ENCODE data around the gene STK24. TPM values are rescaled to one million over a fixed set of nuclear protein-coding genes. Genes with fewer than 3 reads are reported as not detected.

Gene STK24
- polyA plus RNA-seq, 1 of the 3 experiments (the other 2 are of a cell fraction), result 30.5 TPM

GRCh38 chr13:98500963-98501421, 75.9 kb downstream of the STK24 start:
- Histone ChIP-seq H3K4me2 (no peak overlapping the region), H3K9ac (no peak overlapping the region), H3K79me2 (ENCODE audit: insufficient read depth) (peaks cover 59% of the 10 kb centered on the region), H3K9me2 (no peaks in the 10 kb centered on the region), H3K4me1 (ENCODE audit: control insufficient read depth in 1 of 2, insufficient read depth in 2 of 2, low read depth in 1 of 2, low read length in 1 of 2) (peaks cover 0 to 26% of the 10 kb centered on the region in 2 experiments; a peak in 3 of 4 replicates), H3K9me3 (no peaks in the 10 kb centered on the region), H3K36me3 (replicated peaks in 1 of 2; ENCODE audit: control insufficient read depth in 1 of 2, insufficient read depth in 2 of 2, low read length in 1 of 2) (peaks cover 2 to 5% of the 10 kb centered on the region in 2 experiments), H4K20me1 (ENCODE audit: insufficient read depth) (peaks cover 7% of the 10 kb centered on the region), H3K27ac (ENCODE audit: low read depth in 2 of 2, low read length in 1 of 2) (no peak overlapping the region), H3K27me3 (ENCODE audit: insufficient read depth) (no peaks in the 10 kb centered on the region), H3F3A (replicated peaks; ENCODE audit: insufficient read depth) (no peaks in the 10 kb centered on the region), H3K4me3 (ENCODE audit: low read depth in 2 of 2, low read length in 1 of 2) (no peak overlapping the region), H2AFZ (ENCODE audit: low read depth) (no peak overlapping the region)
- DNase-seq, result no peak
- CTCF ChIA-PET, result no interaction called here
- POLR2A ChIA-PET, result no interaction called here
- no peak for TF ChIP-seq JUND (IDR thresholded peaks at IDR 0.05)
- no peak for TF ChIP-seq MAX (IDR thresholded peaks at IDR 0.05; ENCODE audit: low read depth)
- TF ChIP-seq TEAD4 (IDR thresholded peaks at IDR 0.05; ENCODE audit: borderline replicate concordance, insufficient read depth), result no peak
- no peak for TF ChIP-seq USF2 (IDR thresholded peaks at IDR 0.05; ENCODE audit: borderline replicate concordance, low read depth, low read length)
- TF ChIP-seq GATA2 (CRISPR knock-in tag; IDR thresholded peaks at IDR 0.05), result no peak
- TF ChIP-seq EZH2phosphoT487 (IDR thresholded peaks at IDR 0.05; ENCODE audit: borderline replicate concordance, low read depth), result no peak
- TF ChIP-seq RXRA (IDR thresholded peaks at IDR 0.05; ENCODE audit: borderline replicate concordance, low read depth), result no peak
- WGBS (ENCODE audit: low lambda C conversion rate), result 95% methylated on average over 7 of the region's 10 CpGs

GRCh38 chr13:98496966-98497365, 79.9 kb downstream of the STK24 start:
- POLR2A ChIA-PET, result no interaction called here
- peaks cover 17% of the 10 kb centered on the region for H4K20me1 ChIP-seq (ENCODE audit: insufficient read depth)
- H3K27ac ChIP-seq (ENCODE audit: low read depth in 2 of 2, low read length in 1 of 2), result no peak overlapping the region; a peak in 1 of 4 replicates
- CTCF ChIA-PET, result interaction anchor here (0.6 to 1.6 kb wide), 4 partner anchors 8 to 124 kb away, joined by 3 read pairs; no protein-coding TSS in a partner anchor
- H3K9me2 ChIP-seq, result no peaks in the 10 kb centered on the region
- no peak overlapping the region for H3K4me3 ChIP-seq (ENCODE audit: low read depth in 2 of 2, low read length in 1 of 2)
- H3K27me3 ChIP-seq (ENCODE audit: insufficient read depth), result no peaks in the 10 kb centered on the region
- no peak for DNase-seq
- H3K79me2 ChIP-seq (ENCODE audit: insufficient read depth), result peaks cover 65% of the 10 kb centered on the region
- 97% methylated on average over 8 of the region's 8 CpGs for WGBS (ENCODE audit: low lambda C conversion rate)
- TF ChIP-seq CHD2 (IDR thresholded peaks at IDR 0.05; ENCODE audit: low read length, partially characterized antibody), result no peak
- TF ChIP-seq MAX (IDR thresholded peaks at IDR 0.05; ENCODE audit: low read depth), result no peak
- no peak for TF ChIP-seq ELF1 (IDR thresholded peaks at IDR 0.05)
- no peak for TF ChIP-seq YY1 (IDR thresholded peaks at IDR 0.05; ENCODE audit: low read depth)
- TF ChIP-seq FOXJ3 (CRISPR knock-in tag; IDR thresholded peaks at IDR 0.05), result no peak
- no peak for TF ChIP-seq JUND (IDR thresholded peaks at IDR 0.05)
- no peak for TF ChIP-seq SIN3A (IDR thresholded peaks at IDR 0.05; ENCODE audit: borderline replicate concordance, low read depth, low read length)
- TF ChIP-seq NRF1 (IDR thresholded peaks at IDR 0.05; ENCODE audit: low read depth, low read length), result no peak
- TF ChIP-seq FOXM1 (IDR thresholded peaks at IDR 0.05; ENCODE audit: low read depth), result no peak
- no peak for TF ChIP-seq TEAD4 (IDR thresholded peaks at IDR 0.05; ENCODE audit: borderline replicate concordance, insufficient read depth)
- TF ChIP-seq CTCF (IDR thresholded peaks at IDR 0.05), result no peak
- TF ChIP-seq EZH2phosphoT487 (IDR thresholded peaks at IDR 0.05; ENCODE audit: borderline replicate concordance, low read depth), result no peak
- no peak for TF ChIP-seq USF2 (IDR thresholded peaks at IDR 0.05; ENCODE audit: borderline replicate concordance, low read depth, low read length)
- no peak for TF ChIP-seq IRF3 (IDR thresholded peaks at IDR 0.05; ENCODE audit: low read depth, low read length)
- TF ChIP-seq TAF1 (IDR thresholded peaks at IDR 0.05; ENCODE audit: borderline replicate concordance, low read depth, low read length), result no peak
- no peak for TF ChIP-seq USF1 (IDR thresholded peaks at IDR 0.05; ENCODE audit: borderline replicate concordance, low read depth)
- H3K4me1 ChIP-seq (ENCODE audit: control insufficient read depth in 1 of 2, insufficient read depth in 2 of 2, low read depth in 1 of 2, low read length in 1 of 2), result peaks cover 0 to 22% of the 10 kb centered on the region in 2 experiments; a peak in 3 of 4 replicates
- H3K36me3 ChIP-seq (replicated peaks in 1 of 2; ENCODE audit: control insufficient read depth in 1 of 2, insufficient read depth in 2 of 2, low read length in 1 of 2), result peaks cover 0 to 5% of the 10 kb centered on the region in 2 experiments
- no peaks in the 10 kb centered on the region for H3K9me3 ChIP-seq
- H3K9ac ChIP-seq, result no peak overlapping the region
- H3F3A ChIP-seq (replicated peaks; ENCODE audit: insufficient read depth), result no peaks in the 10 kb centered on the region
- no peak overlapping the region for H3K4me2 ChIP-seq
- no peak overlapping the region for H2AFZ ChIP-seq (ENCODE audit: low read depth)
